Tibial artery (tissue), 4 donors: ENCODE measurements around the gene CFAP90.

Experiments used
- DNase-seq, 2 donors: peaks; one replicate each; pipeline ENCODE4 v3.0.0-alpha.2; 2019
- H3K27ac ChIP-seq, 2 donors: fragments of 200-600 bp; sonication (generic) in 1 of 2; 1 replicate in 1 of 2; 2 replicates in 1 of 2; pipeline ENCODE4 v1.5.1; 2018 to 2019; ENCODE audit warnings: mild to moderate bottlenecking in 1 of 2
- H3K27me3 ChIP-seq, 2 donors: fragments of 200-600 bp; sonication (generic) in 1 of 2; one replicate each; pipeline versions ENCODE4 v1.5.1 to v1.6.0; 2016 to 2019
- H3K36me3 ChIP-seq, 3 donors: fragments of 200-600 bp; sonication (generic) in 2 of 3; one replicate each; pipeline ENCODE4 v1.5.1; 2016 to 2019; ENCODE audit warnings: mild to moderate bottlenecking in 2 of 3
- H3K4me1 ChIP-seq, 4 donors: fragments of 200-600 bp; sonication (generic) in 2 of 4; 1 replicate in 3 of 4; 2 replicates in 1 of 4; pipeline ENCODE4 v1.5.1; 2016 to 2019
- H3K4me3 ChIP-seq, 2 donors: fragments of 200-600 bp; sonication (generic) in 1 of 2; 1 replicate in 1 of 2; 2 replicates in 1 of 2; pipeline ENCODE4 v1.5.1; 2018 to 2019; ENCODE audit warnings: mild to moderate bottlenecking in 2 of 2
- H3K9me3 ChIP-seq, 3 donors: fragments of 200-600 bp; sonication (generic) in 1 of 3; one replicate each; pipeline ENCODE4 v1.5.1; 2016 to 2019
- intact Hi-C: fragments of 100-400 bp; cut with DNase I; formaldehyde crosslinking; loops from one replicate; pipeline ENCODE4 v1.15.0; 2023; ENCODE audit warnings: low total_unique reads
- TF ChIP-seq, protein P1 (sequence below), 2 experiments: fragments of 200-600 bp in 1 of 2; fragments of 450-650 bp in 1 of 2; IDR thresholded peaks; one replicate each; pipeline ENCODE4 v1.5.1; 2017 to 2019; ENCODE audit warnings: antibody characterized with exemption in 2 of 2, mild to moderate bottlenecking in 1 of 2, moderate library complexity in 1 of 2

CFAP90 gene

GRCh38 chr5:7808998-7809397 lies 41.9 kb downstream of the CFAP90 start:
- no peak for DNase-seq
- intact Hi-C loops: no loop called here

GRCh38 chr5:7805379-7805778 lies 45.6 kb downstream of the CFAP90 start:
- Histone ChIP-seq H3K36me3 (no peaks in the 10 kb centered on the region), H3K4me3 (no peak overlapping the region), H3K27me3 (no peaks in the 10 kb centered on the region), H3K9me3 (no peaks in the 10 kb centered on the region), H3K27ac (no peak overlapping the region), H3K4me1 (no peaks in the 10 kb centered on the region)
- no peak for DNase-seq
- TF ChIP-seq, protein P1, sequence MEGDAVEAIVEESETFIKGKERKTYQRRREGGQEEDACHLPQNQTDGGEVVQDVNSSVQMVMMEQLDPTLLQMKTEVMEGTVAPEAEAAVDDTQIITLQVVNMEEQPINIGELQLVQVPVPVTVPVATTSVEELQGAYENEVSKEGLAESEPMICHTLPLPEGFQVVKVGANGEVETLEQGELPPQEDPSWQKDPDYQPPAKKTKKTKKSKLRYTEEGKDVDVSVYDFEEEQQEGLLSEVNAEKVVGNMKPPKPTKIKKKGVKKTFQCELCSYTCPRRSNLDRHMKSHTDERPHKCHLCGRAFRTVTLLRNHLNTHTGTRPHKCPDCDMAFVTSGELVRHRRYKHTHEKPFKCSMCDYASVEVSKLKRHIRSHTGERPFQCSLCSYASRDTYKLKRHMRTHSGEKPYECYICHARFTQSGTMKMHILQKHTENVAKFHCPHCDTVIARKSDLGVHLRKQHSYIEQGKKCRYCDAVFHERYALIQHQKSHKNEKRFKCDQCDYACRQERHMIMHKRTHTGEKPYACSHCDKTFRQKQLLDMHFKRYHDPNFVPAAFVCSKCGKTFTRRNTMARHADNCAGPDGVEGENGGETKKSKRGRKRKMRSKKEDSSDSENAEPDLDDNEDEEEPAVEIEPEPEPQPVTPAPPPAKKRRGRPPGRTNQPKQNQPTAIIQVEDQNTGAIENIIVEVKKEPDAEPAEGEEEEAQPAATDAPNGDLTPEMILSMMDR (IDR thresholded peaks at IDR 0.05): no peak
- intact Hi-C loops: no loop called here

More at GRCh38 chr5:7808998-7809397, 41.9 kb downstream of the CFAP90 start:
- Histone ChIP-seq H3K27ac (no peak overlapping the region), H3K4me1 (no peaks in the 10 kb centered on the region), H3K27me3 (no peaks in the 10 kb centered on the region), H3K36me3 (no peaks in the 10 kb centered on the region), H3K4me3 (no peak overlapping the region), H3K9me3 (no peaks in the 10 kb centered on the region)
- TF ChIP-seq, protein P1 (IDR thresholded peaks at IDR 0.05): no peak

- H3K9me3 ChIP-seq: no peaks in the 10 kb centered on the region
- intact Hi-C loops: no loop called here
- H3K36me3 ChIP-seq: no peaks in the 10 kb centered on the region
- H3K27me3 ChIP-seq: no peaks in the 10 kb centered on the region
- TF ChIP-seq, protein P1 (IDR thresholded peaks at IDR 0.05): no peak
- no peak overlapping the region for H3K4me3 ChIP-seq
- H3K27ac ChIP-seq: no peak overlapping the region
- no peaks in the 10 kb centered on the region for H3K4me1 ChIP-seq
- DNase-seq: no peak
These were observed 47.0 kb downstream of the CFAP90 start for GRCh38 chr5:7803937-7804336.

- no peaks in the 10 kb centered on the region for H3K4me1 ChIP-seq
- intact Hi-C loops: no loop called here
- H3K27ac ChIP-seq: no peak overlapping the region
- no peaks in the 10 kb centered on the region for H3K36me3 ChIP-seq
- no peak overlapping the region for H3K4me3 ChIP-seq
- DNase-seq: no peak
- H3K27me3 ChIP-seq: no peaks in the 10 kb centered on the region
- H3K9me3 ChIP-seq: no peaks in the 10 kb centered on the region
- TF ChIP-seq, protein P1 (IDR thresholded peaks at IDR 0.05): no peak
These were observed 48.1 kb downstream of the CFAP90 start for GRCh38 chr5:7802855-7803254.

DNA sequence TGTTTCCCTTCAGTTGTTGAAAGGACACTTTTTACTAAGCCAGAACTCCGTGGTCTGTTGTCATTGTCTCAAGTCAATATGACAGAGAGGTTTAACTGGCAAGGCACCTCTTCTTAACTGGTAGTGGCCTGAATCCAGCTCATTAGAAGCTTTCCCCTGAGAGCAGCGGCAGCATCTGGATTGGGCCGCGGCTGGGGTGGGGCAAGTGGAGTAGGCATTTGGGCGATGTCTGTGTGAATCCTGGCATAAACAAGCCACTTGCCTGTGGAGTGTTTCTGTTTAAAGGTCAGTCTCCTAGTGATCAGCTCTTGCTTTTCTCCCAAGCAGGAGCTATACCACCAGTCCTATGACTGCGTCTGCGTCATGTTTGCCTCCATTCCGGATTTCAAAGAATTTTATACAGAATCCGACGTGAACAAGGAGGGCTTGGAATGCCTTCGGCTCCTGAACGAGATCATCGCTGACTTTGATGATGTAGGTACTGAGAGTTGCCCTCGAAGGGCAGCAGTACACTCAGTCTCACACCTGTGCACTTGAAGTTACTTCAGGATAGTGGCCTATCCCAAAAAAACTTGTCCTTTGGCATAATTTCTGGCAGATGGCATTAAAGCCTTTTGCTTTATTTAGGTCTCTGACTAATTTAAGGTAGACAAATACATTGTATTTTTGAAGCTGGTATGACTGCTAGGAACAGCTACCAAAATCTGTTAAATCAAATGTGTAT lies 48.9 kb downstream of the CFAP90 start:
- Histone ChIP-seq H3K4me3 (no peak overlapping the region), H3K36me3 (no peaks in the 10 kb centered on the region), H3K9me3 (no peaks in the 10 kb centered on the region), H3K27me3 (no peaks in the 10 kb centered on the region), H3K4me1 (no peaks in the 10 kb centered on the region), H3K27ac (no peak overlapping the region)
- intact Hi-C loops: no loop called here
- peak in 1 of 2 donors; percentile 69 for DNase-seq
- TF ChIP-seq, protein P1 (IDR thresholded peaks at IDR 0.05): no peak
